Left renal cortex interstitium (tissue), 4 donors: ENCODE results near the gene KCNQ4. TPM values are rescaled to one million over a fixed set of nuclear protein-coding genes. Genes with fewer than 3 reads are reported as not detected.

Source experiments
- DNase-seq, 4 donors: peaks; one replicate each; pipeline ENCODE4 v3.0.0-alpha.2; 2013; ENCODE audit warnings: low read depth in 4 of 4, low spot score in 2 of 4, missing footprints in 1 of 4
- polyA plus RNA-seq, 4 donors: library from polyadenylated mRNA; unstranded; fragments of 120-200 nt; gene quantifications; one replicate each; pipeline ENCODE4 v1.2.1, GENCODE V29; 2013; ENCODE audit not compliant: insufficient read length in 4 of 4

KCNQ4 gene
- polyA plus RNA-seq, 4 donors = 1.2 to 3.1 (median 2.0) TPM

DNA sequence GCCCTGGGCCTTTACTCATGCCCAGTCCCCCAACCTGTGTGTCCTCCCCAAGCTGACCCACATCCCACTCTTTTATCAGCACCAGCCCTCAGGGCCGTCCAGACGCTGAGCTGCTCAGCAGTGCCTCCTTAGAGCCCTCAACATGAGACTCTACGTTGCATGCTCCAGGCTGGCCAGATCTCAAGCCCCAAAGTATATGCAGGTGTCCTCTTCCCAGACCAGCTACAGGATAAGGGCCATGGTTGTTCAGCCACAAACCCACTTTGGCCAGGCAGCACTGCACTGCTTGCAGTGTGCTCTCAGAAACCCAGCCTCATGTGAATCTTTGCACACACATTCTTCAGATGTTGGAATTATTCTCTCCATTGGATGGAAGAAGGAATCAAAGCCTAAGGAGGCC, 72.5 kb downstream of the KCNQ4 start:
- DNase-seq = no peak

DNA sequence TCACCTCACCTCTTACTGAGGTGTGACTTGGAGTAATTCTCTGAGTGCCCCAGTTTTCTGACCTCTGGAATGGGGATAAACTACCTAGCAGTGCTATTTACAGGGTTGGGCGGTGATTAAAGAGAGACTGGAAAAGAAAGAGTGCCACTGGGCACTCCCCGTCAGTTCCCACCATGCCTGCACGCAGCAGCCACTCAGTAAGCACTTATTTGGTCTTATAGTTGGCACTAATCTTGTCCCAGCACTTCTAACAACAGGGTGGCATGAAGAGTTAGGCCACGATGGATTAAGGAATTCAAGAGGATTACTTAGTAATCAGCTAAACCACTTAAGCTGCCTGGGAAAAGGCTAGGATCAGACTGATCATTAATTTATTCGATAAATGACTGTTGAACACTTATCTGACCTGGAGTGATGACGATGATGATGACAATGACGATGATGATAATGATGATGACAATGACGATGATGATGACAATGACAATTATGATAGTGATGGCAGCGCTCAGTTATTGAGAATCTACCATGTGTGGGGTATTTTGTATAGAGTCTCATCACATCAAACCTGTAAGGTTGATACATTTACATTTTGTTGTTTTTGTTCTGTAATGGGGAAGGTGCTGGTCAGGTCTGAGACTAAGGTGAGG, 73.2 kb downstream of the KCNQ4 start:
- DNase-seq = no peak

DNA sequence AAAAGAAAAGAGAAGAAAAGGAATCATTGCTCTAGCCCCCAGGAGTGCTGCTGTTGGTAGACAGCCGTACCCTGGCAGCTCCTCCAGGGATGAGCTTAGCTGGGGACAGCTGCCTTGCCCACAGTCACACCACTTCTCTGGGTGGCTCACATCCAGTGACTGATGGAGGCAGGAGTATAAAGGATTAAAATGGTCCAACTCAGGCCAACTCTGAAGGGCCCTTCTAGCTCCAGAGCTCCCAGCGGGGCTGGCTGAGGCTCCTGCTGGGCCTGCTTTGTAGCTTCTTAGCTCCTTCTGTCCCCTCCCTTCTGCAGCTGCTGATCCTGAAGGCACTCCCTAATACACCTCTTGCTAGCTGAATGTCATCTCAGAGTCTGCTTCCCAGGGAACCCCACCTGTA, 74.2 kb downstream of the KCNQ4 start:
- DNase-seq = no peak

DNA sequence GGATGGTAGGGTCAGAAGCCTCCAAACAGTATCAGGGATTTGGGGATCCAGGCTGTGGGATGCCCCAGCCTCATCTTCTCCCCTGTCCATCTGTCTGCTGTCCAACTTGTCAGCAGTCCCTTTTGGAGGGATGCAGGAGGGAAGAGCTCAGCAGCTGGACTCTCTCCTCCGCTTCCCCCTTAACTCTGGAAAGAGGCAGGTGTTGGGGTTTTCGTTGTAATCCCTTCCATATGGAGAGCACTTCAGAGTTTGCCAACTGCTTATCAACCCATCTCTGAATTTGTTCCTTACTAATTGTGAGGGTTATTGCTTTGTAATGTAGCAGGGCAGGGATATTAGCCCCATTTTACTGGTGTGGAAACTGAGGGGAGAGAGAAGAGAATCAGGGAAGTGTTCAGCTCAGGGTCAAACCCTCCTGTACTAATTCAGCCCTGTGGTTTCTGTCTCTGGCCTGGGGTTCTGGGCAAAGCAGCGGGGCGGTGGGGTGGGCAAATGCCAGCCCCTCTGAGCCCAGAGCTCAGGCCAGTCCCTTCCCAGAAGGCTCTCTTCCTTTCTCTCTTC, 75.3 kb downstream of the KCNQ4 start:
- DNase-seq = no peak

DNA sequence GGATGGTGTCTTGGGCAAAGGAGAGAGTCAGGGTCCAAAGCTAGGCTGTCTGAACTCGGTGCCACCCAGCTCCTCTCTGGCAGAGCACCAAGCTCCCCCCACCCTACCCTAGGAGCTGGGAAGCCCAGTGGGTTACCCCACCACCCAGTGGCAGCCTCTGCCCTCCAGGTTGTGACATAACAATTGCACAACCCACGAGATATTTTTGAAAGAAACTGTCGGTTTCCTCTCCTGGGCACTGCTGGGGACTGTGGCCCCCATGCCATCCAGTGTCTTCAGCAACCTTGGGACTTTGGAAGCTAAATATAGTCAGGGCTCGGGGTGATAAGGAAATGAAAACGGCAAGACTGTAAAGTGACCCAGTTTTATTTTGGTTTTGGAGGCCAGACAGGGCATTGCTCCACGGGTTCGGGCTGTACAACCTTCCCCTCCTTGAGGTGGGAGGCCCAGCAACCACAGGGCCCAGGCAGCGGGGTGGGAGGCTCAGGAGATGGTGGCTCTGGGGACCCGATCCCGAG, 77.2 kb downstream of the KCNQ4 start:
- no peak for DNase-seq

DNA sequence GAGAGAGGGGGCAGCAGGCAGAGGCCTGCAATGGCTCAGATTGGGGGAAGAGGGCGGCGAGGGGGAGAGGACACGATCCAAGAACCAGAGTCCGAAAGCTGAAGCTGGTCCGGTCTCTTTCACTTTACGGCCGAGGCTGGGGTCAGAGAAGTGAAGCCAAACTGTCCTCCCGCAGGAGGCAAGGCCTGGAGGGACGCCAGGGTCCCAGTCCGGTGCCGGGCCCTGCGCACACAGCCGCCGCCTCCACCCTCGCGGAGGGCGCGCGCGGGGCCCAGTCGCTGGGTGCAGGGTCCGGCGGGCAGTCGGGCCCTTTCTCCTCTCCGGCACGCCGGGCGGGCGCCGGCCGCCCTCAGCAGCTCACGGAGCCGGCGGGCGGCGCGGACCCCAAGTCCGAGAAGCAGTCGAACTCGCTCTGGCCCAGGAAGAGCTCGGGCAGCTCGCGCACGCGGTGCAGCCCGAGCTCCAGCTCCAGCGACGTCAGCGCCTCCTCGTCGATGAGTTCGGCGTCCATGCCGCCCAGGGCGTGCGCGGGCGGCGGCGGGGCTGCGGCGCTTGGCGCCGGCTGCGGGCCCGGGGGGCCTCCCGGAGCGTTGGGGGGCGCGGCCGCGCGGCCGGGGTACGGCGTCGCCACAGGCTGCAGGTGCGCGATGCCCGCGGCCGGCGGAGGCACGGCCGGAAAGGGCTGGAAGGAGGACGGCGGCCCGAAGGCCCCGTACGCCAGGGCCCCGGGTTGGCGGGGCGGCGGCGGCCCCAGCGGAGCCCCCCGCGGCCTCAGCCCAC, 77.8 kb downstream of the KCNQ4 start:
- DNase-seq = no peak

DNA sequence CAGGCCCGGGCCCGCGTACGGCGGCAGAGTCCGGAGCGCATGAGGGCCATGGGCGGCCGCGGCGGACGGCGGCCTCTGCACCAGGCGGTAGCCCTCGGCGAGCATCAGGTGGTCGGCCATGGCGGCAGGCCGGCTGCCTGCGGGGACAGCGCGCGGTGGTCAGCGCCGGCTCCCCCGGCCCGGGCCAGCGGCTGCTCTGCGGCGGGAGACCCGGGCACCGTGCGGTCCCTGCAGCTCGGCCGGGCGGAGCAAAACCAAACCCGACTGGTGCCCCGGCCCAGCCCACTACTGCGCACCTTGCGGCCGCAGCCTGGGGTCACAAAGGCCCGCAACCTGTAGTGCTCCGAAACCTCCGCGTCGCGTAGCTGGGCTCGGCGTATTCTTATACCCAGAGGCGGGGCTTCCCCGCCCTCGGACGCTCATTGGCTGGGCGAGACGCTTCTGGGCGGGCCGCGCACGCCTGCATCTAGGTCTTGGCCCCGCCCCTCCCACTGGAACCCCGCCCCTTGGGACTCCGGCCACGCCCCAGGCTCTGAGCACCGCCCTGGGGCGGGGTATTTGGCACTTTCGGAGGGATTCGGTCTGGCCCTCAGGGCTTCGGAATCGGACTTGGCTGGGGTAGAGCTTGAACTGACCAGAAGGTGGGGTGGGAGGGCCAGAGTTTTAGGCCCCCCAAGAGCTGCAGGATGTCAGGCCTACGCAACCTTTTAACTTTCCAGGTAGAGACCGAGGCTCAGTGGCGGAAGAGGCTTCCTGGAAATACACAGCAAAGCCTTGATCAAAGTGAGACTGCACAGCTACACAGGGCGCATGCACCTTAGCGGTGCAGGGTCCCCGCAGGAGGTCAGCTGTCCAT, 78.6 kb downstream of the KCNQ4 start, which contains the start of gene CITED4:
Gene CITED4, minus strand, starts transcription at position 356 of the 856 bp plus-strand sequence. Its CDS starts 236 bp downstream, at position 120.
- peak; percentile 78 to 87 (median 86) for DNase-seq

DNA sequence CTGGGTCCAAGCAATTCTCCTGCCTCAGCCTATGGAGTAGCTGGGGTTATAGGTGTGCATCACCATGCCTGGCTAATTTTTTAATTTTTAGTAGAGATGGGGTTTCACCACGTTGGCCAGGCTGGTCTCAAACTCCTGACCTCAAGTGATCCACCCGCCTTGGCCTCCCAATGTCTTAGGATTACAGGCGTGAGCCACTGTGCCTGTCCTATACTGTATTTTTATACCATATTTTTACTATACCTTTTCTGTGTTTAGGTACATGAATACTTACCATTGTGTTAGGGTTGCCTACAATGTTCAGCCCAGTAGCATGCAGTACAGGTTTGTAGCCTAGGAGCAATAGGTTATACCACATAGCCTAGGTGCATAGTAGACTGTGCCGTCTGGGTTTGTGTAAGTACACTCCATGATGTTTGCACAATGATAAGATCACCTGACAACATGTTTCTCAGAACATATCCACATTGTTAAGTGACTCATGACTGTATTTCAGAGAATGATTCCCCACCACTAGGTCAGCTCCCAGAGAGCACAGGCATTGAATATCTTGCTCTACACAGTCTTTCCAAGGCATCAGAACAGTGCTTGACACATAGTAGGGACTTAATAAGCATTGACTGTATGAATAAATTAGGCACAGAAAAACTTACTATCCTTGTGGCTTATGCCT, 84.6 kb downstream of the KCNQ4 start:
- no peak for DNase-seq

DNA sequence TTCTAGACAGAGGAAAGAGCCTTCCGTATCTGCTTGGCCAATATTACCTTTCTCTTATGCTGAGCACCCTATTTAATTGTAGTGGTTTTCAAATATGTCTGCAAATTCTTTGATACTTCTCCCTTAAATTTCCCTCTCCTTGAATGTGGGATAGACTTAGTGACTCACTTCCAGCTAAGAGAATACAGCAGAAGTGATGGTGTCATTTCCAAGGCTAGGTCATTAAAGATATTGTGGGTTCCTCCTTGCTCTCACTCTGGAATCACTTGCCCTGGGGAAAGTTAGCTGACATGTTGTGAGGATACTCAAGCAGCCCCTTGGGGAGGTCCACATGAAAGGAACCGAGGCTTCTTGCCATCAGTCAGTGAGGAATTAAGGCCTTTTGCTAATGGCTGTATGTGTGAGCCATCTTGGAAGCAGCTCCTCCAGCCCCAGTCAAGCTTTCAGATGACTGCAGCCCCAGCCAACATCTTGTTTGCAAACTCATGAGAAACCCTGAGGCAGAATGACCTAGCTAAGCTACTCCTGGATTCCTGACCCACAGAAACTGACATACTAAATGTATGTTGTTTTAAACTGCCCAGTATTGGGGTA, 86.6 kb downstream of the KCNQ4 start:
- no peak for DNase-seq

DNA sequence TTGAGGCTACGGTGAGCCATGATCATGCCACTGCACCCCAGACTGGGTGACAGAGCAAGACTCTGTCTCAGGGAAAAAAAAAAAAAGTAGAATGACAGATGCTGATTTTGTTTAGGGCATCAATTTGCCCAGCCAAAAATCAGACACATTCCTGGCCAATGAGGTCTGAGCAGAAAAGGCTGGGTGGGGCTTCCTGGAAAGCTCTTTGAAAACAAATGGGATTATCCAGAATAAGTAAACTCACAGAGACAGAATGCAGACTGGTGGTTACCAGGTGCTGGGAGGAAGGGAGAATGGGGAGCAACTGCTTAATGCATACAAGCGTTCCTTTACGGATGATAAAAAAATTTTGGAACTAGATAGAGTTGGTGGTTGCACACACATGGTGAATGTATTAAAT, 88.7 kb downstream of the KCNQ4 start:
- DNase-seq = no peak

DNA sequence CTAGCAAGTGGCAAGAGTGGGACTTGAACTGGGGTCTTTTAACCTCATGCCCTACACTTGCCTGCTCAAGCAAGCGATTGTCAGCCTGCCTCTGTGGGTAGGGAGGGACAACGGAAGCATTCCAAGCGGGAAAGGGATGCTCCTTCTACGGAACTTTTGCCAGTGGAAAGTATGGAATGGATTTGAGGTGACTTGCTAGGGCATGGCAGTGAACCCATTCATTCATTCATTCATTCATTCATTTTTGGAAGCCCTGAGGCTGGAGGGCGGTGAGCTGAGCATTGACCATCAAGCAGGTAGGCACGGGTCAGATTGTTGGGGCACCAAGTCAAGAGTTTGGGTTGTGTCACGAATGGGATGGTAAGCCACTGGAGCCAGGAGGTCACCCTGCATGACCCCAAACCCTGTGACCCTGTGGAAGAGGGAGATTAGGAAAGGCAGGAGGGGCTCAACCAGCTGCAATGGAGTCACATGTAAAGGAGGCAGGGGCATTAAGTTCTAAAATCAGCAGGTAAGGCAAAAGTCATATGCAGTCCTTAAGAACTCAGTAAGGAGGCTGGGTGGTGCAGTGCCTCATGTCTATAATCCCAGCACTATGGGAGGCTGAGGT, 90.4 kb downstream of the KCNQ4 start:
- DNase-seq = no peak

DNA sequence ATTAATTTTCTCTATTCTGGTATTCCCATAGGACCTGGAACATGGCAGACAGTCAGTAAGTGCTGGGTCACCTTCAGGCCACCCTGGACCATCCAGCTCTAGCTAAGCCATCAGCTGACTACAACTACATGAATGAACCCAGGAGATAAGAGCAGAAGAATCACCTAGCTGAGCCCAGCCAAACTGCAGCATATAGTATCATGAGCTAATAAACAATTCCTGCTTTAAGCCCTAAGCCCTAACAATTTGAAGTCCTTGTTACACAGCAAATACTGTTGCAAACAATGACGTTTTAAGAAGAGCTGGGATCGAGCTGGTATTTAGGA, 92.8 kb downstream of the KCNQ4 start:
- no peak for DNase-seq

DNA sequence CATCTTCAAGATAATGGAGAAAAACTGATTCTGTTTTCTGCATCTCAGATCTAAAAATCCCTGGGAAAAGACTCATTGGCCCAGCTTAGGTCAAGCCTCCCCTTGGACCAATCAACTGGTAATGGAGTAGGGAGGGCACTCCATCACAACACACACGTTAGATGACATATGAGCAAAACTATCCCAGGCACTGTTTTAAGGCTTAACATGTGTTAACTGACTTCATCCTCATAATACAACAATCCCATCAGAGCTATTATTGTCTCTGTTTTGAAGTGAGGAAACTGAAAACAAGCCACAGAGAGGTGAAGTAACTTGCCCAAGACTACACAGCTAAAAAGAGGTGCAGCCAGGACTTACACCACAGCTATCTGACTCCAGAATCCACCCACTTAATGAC, 93.3 kb downstream of the KCNQ4 start:
- DNase-seq = no peak

DNA sequence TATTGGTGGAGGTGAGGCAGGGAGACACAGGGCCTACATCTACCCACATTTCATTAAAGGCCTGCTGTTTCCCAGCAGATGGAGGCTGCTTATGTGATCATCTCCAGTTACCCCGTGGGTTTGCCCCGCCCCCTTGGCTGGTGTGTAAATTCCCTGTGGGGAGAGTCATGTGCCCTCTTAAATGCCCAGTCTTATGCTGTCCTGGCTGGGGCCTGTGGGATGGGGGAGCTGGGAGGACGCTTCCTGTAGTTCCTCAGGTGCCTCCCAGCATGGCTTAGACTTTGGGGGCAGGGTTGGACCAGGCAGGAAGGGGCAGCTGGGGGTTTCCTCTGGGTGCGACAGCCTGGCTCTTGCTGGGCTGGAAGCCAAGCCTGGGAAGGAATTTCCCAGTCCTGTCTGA, 94.1 kb downstream of the KCNQ4 start:
- DNase-seq = no peak

DNA sequence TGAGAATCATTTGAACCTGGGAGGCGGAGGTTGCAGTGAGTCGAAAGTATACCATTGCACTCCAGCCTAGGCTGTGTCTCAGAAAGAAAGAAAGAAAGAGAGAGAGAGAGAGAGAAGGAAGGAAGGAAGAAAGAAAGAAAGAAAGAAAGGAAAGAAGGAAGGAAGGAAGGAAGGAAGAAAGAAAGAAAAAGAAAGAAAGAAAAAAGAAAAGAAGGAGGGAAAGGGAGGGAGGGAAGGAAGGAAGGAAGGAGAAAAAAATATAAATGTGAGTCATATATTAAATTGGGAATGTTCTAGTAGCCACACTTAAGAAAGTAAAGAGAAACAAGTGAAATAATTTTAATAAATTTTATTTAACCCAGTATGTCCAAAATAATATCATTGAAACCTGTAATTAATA, 95.3 kb downstream of the KCNQ4 start:
- DNase-seq = no peak

DNA sequence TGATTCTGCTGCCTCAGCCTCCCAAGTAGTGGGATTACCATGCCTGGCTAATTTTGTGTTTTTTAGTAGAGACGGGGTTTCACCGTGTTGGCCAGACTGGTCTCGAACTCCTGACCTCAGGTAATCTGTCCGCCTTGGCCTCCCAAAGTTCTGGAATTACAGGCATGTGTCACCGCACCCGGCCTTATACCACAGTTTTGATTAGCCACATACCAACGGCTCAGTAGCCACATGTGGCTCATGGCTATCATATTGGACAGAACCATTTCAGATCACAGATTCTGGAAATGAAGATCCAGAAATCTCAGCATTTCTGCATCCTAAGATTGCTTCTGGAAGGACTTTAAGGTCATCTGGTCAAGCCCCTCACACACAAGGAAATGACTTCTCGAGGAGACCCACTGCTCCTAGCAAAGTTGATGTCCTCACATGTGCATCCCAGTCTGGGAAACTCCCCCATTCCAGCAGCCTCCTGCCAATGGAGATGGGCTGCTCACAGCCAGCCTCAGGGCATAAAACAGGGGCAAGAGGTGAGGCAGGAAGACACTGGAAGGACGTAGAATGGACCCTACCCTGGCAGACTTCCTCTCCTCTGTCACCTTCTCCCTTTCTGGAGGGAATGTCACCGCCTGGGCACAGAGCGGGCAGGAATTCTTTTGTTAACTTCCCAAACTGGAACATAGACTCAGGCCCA, 96.0 kb downstream of the KCNQ4 start:
- no peak for DNase-seq

DNA sequence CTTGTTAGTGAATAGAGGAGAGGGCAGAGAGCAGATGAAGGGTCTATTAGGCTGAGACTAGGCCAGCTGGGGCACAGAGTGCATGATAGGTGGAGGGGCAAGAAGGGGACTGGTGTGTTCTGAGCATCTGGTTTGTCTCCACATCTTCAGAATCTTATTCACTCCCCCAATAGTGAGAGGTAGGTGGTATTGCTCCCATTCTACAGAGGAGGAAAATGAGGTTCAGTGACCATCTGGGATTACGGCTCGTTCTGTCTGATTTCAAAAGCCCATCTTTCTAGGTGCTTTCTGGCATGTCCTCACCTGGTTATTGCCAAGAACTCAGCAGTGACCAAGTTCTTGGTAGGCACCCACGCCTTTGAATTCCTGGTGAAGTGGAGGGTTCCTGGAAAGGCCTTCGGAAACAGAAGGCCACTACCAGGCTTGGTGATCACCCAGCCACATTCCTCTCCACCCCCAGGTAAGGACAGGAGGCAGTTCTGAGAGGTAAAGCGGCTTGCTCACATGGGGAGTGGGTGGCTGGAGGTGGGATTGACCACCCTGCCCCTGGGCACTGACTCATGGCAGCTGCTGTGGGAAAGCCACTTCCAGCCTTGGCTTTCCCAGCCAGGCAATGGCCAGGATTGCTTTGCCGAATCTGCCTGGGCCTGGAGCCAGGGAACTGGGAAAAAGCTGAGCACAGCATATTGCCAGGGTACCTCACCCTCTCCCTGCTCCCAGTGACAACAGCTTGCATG, 97.4 kb downstream of the KCNQ4 start:
- no peak for DNase-seq

DNA sequence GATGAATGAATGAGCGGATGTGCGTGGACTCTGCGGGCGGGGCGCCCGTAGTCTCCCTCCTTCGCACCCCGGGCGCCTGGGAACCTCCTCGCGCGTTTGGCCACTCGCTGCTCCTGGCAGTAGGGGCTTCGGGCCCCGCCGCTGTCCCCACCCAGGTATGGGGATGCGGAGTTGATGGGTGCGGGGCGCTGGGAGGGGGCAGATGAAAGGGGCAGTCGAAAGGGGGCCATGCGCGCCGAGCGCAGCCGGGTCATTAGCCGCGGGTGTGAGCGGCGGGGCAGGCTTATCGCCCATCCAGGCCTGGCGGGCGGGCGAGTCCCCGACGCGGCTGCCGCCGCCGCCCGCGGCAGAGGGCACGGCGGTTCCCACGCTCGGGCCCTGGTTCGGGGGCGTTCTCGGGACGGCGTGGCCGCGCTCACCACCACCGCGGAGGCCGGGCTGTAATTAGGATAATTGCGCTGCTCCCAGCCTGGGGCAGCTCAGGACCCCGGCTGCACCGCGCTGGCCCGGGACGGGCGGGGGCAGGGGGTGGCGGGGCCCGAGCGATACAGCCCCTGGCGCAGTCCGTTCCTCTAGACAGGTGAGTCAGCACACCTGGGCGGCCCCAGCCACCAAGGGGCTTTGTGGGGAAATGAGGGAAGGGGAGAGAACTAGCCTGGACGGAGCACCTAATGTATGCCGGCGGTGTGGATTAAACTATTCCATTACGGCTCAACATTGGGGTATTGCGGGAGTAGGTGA, 100.6 kb downstream of the KCNQ4 start:
- no peak for DNase-seq
